CD8-positive, alpha-beta memory T cell (primary cell): ENCODE measurements around the gene PDE4A. TPM values are rescaled to one million over a fixed set of nuclear protein-coding genes. Genes with fewer than 3 reads are reported as not detected.

Experiments used
- CTCF ChIA-PET: fragments of 350-600 bp; sonication (Branson Sonifier 250); formaldehyde crosslinking; loops from one replicate; lab custom pipeline; 2021; ENCODE audit warnings: antibody characterized with exemption; lab: Charles Lee
- POLR2A ChIA-PET: fragments of 350-600 bp; sonication (Branson Sonifier 250); formaldehyde crosslinking; loops from one replicate; lab custom pipeline; 2021; ENCODE audit warnings: antibody characterized with exemption; lab: Charles Lee
- DNase-seq, 5 donors: peaks; one replicate each; pipeline versions ENCODE4 v3.0.0 to v3.0.0-alpha.2; 2020 to 2022; ENCODE audit warnings: mixed read lengths in 1 of 5
- H3K27ac ChIP-seq: one replicate; pipeline ENCODE4 v1.7.0; 2013; ENCODE audit warnings: low read depth, mild to moderate bottlenecking, low read length, moderate library complexity
- H3K27me3 ChIP-seq: 2 replicates; pipeline ENCODE4 v1.7.0; 2013; ENCODE audit warnings: low read length, mild to moderate bottlenecking; ENCODE audit not compliant: insufficient read depth, poor library complexity, severe bottlenecking
- H3K36me3 ChIP-seq: 2 replicates; pipeline ENCODE4 v1.7.0; 2013; ENCODE audit warnings: mild to moderate bottlenecking, low read length, moderate library complexity; ENCODE audit not compliant: insufficient read depth
- H3K4me1 ChIP-seq: 2 replicates; pipeline ENCODE4 v1.7.0; 2013; ENCODE audit warnings: mild to moderate bottlenecking, low read length, moderate library complexity; ENCODE audit not compliant: insufficient read depth
- H3K4me3 ChIP-seq: 2 replicates; pipeline ENCODE4 v1.7.0; 2013; ENCODE audit warnings: mild to moderate bottlenecking, low read length
- H3K9me3 ChIP-seq: 2 replicates; pipeline ENCODE4 v1.7.0; 2013; ENCODE audit warnings: mild to moderate bottlenecking, low read length
- H3K27ac Mint-ChIP-seq, 8 donors: one replicate each; pipeline ENCODE4 v1.8.0; 2020 to 2021; ENCODE audit warnings: mixed read lengths in 8 of 8, mild to moderate bottlenecking in 6 of 8, inconsistent platforms in 3 of 8, moderate library complexity in 3 of 8
- H3K27me3 Mint-ChIP-seq, 2 donors: one replicate each; pipeline ENCODE4 v1.8.0; 2020 to 2021; ENCODE audit warnings: mixed read lengths in 2 of 2, mild to moderate bottlenecking in 1 of 2, moderate library complexity in 1 of 2
- H3K36me3 Mint-ChIP-seq, 3 donors: one replicate each; pipeline ENCODE4 v1.8.0; 2020 to 2021; ENCODE audit warnings: mixed read lengths in 3 of 3, inconsistent platforms in 1 of 3, mild to moderate bottlenecking in 1 of 3
- H3K4me1 Mint-ChIP-seq, 3 donors: one replicate each; pipeline ENCODE4 v1.8.0; 2020 to 2021; ENCODE audit warnings: mixed read lengths in 3 of 3, inconsistent platforms in 1 of 3, mild to moderate bottlenecking in 1 of 3
- H3K4me3 Mint-ChIP-seq, 7 donors: one replicate each; pipeline ENCODE4 v1.8.0; 2020 to 2021; ENCODE audit warnings: mixed read lengths in 7 of 7, mild to moderate bottlenecking in 6 of 7, moderate library complexity in 4 of 7, inconsistent platforms in 2 of 7
- H3K9me3 Mint-ChIP-seq, 5 donors: one replicate each; pipeline ENCODE4 v1.8.0; 2020 to 2022; ENCODE audit warnings: mixed read lengths in 5 of 5, mild to moderate bottlenecking in 3 of 5, moderate library complexity in 2 of 5, inconsistent platforms in 1 of 5
- polyA plus RNA-seq: library from polyadenylated mRNA; unstranded; fragments of 300-500 nt; fragmentation: Illumina TruSeq; gene quantifications from one replicate; pipeline ENCODE4 v1.2.3, GENCODE V29; 2021
- total RNA-seq, 2 experiments: library from RNA; stranded (reverse); gene quantifications; one replicate each; pipeline ENCODE4 v1.2.3, GENCODE V29; 2021

Gene PDE4A
- total and polyA plus RNA-seq, 3 experiments from 2014 or later: 7.5 to 22.2 (median 21.6) TPM

DNA sequence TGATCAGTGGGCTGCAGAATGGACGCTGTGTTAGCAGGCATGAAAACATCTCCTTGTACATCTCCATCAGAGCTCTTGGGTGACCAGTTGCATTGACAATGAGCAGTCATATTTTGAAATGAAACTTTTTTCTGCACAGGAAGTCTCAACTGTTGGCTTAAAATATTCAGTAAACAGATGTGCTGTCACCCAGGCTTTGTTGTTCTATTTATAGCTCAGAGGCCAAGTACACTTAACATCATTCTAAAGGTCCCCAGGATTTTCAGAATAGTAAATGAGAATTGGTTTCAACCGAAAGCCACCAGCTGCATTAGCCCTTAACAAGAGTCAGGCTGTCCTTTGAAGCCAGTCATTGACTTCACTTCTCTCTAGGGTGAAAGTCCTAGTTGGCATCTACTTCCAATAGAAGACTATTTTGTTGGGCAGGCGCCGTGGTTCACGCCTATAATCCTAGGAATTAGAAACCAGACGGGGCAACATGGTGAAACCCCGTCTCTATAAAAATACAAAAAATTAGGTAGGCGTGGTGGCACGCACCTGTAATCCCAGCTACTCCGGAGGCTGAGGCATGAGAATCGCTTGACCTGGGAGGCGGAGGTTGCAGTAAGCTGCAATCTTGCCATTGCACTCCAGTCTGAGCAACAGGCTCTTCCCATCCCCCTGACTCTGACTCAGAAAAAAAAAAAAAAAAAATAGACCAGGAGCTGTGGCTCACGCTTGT, 7.9 kb upstream of the PDE4A start:
- POLR2A ChIA-PET: interaction anchor here (0.6 to 1.3 kb wide), 11 partner anchors 9 to 314 kb away, joined by 3 to 8 read pairs (median 3); partner anchors contain the start of gene ILF3
- no peak overlapping the region for H3K4me3 ChIP-seq
- peak in 1 of 5 donors; percentile 60 for DNase-seq
- no peaks in the 10 kb centered on the region for H3K9me3 ChIP-seq
- Mint-ChIP-seq H3K9me3 (no peaks in the 10 kb centered on the region), H3K27me3 (peaks cover 2 to 4% of the 10 kb centered on the region in 2 donors), H3K4me1 (peaks cover 56 to 71% (median 65%) of the 10 kb centered on the region in 3 donors), H3K36me3 (no peaks in the 10 kb centered on the region), H3K4me3 (peak overlapping the region; percentile 41 to 85 (median 72)), H3K27ac (peak overlapping the region; percentile 71 to 94 (median 88))
- peak overlapping the region; percentile 76 for H3K27ac ChIP-seq
- peaks cover 6% of the 10 kb centered on the region for H3K27me3 ChIP-seq
- no peaks in the 10 kb centered on the region for H3K36me3 ChIP-seq
- CTCF ChIA-PET: interaction anchor here (1.1 to 29.2 kb wide), 8 partner anchors 2 to 287 kb away, joined by 3 to 788 read pairs (median 4); partner anchors contain the start of genes CDC37, PDE4A and TYK2
- peaks cover 41% of the 10 kb centered on the region for H3K4me1 ChIP-seq

DNA sequence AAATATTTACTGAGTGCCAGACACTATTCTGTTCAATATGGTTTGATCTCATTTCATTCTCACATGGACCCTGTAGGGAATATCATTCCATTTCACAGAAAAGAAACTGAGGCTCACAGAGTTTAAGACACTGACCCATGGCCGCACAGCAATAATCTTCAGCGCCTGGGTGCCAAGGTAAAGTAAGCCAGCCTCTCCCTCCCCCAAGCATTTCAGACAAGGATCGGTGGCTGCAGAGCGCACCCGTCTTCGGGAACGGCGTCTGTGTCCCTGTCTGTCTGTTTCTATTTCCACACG, 4.3 kb upstream of the PDE4A start:
- no peaks in the 10 kb centered on the region for H3K9me3 Mint-ChIP-seq
- peaks cover 50 to 67% (median 56%) of the 10 kb centered on the region in 3 donors for H3K4me1 Mint-ChIP-seq
- peaks cover 25 to 26% of the 10 kb centered on the region in 2 donors for H3K27me3 Mint-ChIP-seq
- POLR2A ChIA-PET: interaction anchor here (0.6 to 1.5 kb wide), 5 partner anchors 9 to 305 kb away, joined by 3 to 7 read pairs (median 5); partner anchors contain the start of gene P2RY11
- Histone ChIP-seq H3K36me3 (no peaks in the 10 kb centered on the region), H3K4me1 (peaks cover 55% of the 10 kb centered on the region), H3K9me3 (no peaks in the 10 kb centered on the region), H3K4me3 (peak overlapping the region; percentile 64), H3K27ac (peak overlapping the region; percentile 71), H3K27me3 (peaks cover 35% of the 10 kb centered on the region)
- DNase-seq: no peak
- no peaks in the 10 kb centered on the region for H3K36me3 Mint-ChIP-seq
- peak overlapping the region; percentile 73 to 98 (median 92) for H3K27ac Mint-ChIP-seq
- CTCF ChIA-PET: interaction anchor here (0.6 to 29.2 kb wide), 8 partner anchors 6 to 151 kb away, joined by 3 to 788 read pairs (median 6); partner anchors contain the start of genes CDC37, ICAM1, PDE4A and RAVER1
- H3K4me3 Mint-ChIP-seq: peak overlapping the region; percentile 52 to 79 (median 71)

DNA sequence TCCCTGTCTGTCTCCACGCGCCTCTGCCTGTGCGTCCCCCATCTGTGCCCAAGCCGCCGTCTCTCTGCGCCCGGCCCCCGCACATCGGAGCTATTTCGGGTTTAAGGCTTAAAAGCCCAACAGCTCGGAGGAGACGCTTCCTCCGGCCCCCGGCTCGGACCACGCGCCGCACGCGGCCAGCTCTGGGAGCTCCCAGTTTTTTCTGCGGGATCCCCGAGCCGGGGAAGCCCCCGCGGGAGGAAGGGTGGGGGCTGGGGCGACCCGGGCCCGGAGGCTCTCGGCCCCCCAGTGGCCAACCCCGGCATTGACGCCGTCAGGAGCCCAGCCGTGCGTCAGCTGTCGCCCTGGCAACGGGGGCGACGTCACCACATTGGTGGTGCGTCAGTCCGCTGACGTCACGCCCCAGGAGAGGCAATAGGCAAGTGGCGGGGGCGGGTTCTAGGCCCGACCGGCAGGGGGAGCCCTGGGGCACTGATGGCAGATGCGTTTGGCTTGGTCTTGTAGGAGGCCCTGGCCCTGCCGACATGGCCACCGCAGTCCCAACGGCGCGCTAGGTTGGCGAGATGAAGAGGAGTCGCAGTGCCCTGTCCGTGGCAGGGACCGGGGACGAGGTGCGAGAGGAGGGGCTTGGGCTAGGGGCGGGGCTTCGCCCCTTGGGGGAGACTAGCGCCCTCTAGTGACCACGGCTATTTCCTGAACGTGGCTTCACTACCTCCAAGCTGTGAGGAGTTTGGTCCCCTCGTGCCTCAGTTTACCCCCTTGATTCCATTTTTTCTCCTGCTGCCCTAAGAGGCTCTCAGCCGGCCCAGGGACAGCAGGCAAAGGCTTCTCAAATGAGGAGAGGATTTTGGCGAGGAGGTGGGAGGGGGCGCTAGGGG, 3.7 kb upstream of the PDE4A start:
- H3K27me3 Mint-ChIP-seq: peaks cover 31 to 32% of the 10 kb centered on the region in 2 donors
- peak overlapping the region; percentile 77 to 98 (median 94) for H3K27ac Mint-ChIP-seq
- Histone ChIP-seq H3K36me3 (no peaks in the 10 kb centered on the region), H3K9me3 (no peaks in the 10 kb centered on the region), H3K4me3 (peak overlapping the region; percentile 64), H3K27ac (peak overlapping the region; percentile 71), H3K4me1 (peaks cover 60% of the 10 kb centered on the region), H3K27me3 (peaks cover 40% of the 10 kb centered on the region)
- DNase-seq: peak; percentile 96 to 100 (median 98)
- H3K4me3 Mint-ChIP-seq: peak overlapping the region; percentile 52 to 79 (median 71)
- H3K4me1 Mint-ChIP-seq: peaks cover 50 to 67% (median 56%) of the 10 kb centered on the region in 3 donors
- no peaks in the 10 kb centered on the region for H3K36me3 Mint-ChIP-seq
- ChIA-PET CTCF (interaction anchor here (0.6 to 29.2 kb wide), 9 partner anchors 7 to 151 kb away, joined by 3 to 788 read pairs (median 5); partner anchors contain the start of genes CDC37, ICAM1, PDE4A and RAVER1), POLR2A (interaction anchor here (0.6 to 2.2 kb wide), 8 partner anchors 10 to 305 kb away, joined by 3 to 14 read pairs (median 6); partner anchors contain the start of genes CDC37 and P2RY11)
- H3K9me3 Mint-ChIP-seq: no peaks in the 10 kb centered on the region

DNA sequence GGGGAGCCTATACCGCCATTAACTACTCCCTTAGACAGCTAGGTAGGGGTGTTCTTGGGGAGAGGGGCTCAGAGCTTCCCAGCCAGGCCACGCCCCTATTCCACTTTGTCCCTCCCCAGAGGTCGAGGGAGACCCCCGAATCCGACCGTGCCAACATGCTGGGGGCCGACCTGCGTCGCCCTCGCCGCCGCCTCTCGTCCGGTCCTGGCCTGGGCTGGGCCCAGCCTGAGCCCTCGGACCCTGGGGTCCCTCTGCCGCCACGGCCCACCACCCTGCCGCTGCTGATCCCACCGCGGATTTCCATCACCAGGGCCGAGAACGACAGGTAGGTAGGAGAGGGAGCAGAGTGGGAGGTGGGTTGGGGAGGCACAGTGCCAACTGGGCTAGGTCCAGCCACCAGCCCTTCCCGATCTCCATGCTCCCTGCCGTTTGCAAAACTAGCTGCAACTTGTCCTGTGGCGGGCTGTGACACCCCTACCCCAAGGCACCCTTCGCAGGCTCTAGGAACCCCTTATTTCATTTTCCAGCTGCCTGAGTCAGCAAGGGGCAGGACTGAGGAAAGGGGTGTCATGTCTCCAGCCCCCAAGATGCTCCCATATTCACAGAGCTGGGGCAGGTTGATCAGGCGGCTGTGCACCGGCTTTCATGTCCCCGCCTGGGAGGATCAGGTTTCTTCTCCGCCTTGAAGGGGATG, 2.6 kb upstream of the PDE4A start:
- H3K4me3 Mint-ChIP-seq: peak overlapping the region in 5 of 7 donors; percentile 32 to 73 (median 63)
- no peak for DNase-seq
- H3K27me3 ChIP-seq: peaks cover 51% of the 10 kb centered on the region
- H3K4me1 ChIP-seq: peaks cover 58% of the 10 kb centered on the region
- peak overlapping the region; percentile 37 to 98 (median 92) for H3K27ac Mint-ChIP-seq
- no peaks in the 10 kb centered on the region for H3K36me3 ChIP-seq
- H3K36me3 Mint-ChIP-seq: no peaks in the 10 kb centered on the region
- H3K4me1 Mint-ChIP-seq: peaks cover 46 to 65% (median 52%) of the 10 kb centered on the region in 3 donors
- H3K9me3 ChIP-seq: no peaks in the 10 kb centered on the region
- no peak overlapping the region for H3K4me3 ChIP-seq
- CTCF ChIA-PET: interaction anchor here (0.8 to 29.2 kb wide), 8 partner anchors 7 to 148 kb away, joined by 3 to 788 read pairs (median 4); partner anchors contain the start of genes CDC37, ICAM1 and PDE4A
- H3K27me3 Mint-ChIP-seq: peaks cover 41% of the 10 kb centered on the region in 2 donors
- H3K9me3 Mint-ChIP-seq: no peaks in the 10 kb centered on the region
- no peak overlapping the region for H3K27ac ChIP-seq
- POLR2A ChIA-PET: interaction anchor here (0.5 to 2.2 kb wide), 7 partner anchors 9 to 85 kb away, joined by 3 to 14 read pairs (median 6); partner anchors contain the start of genes CDC37 and KEAP1

DNA sequence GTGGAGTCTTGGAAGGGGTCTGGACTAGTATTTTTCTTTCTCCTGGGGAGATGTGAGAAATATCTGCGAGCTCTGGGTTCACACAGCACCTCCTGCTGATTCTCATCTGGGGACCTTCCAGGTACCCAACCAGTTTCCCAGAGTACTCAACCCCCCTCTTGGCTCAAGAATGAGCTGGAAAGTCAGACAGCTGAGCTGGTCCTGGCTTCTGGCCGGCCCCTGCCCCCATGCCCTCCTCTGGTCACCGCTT, 2.2 kb upstream of the PDE4A start:
- H3K9me3 Mint-ChIP-seq: no peaks in the 10 kb centered on the region
- peaks cover 45 to 61% (median 50%) of the 10 kb centered on the region in 3 donors for H3K4me1 Mint-ChIP-seq
- Histone ChIP-seq H3K27ac (peak overlapping the region; percentile 9), H3K27me3 (peaks cover 55% of the 10 kb centered on the region), H3K4me1 (peaks cover 57% of the 10 kb centered on the region), H3K4me3 (no peak overlapping the region), H3K36me3 (no peaks in the 10 kb centered on the region), H3K9me3 (no peaks in the 10 kb centered on the region)
- H3K27me3 Mint-ChIP-seq: peaks cover 41% of the 10 kb centered on the region in 2 donors
- DNase-seq: no peak
- peak overlapping the region; percentile 37 to 97 (median 84) for H3K27ac Mint-ChIP-seq
- H3K36me3 Mint-ChIP-seq: no peaks in the 10 kb centered on the region
- H3K4me3 Mint-ChIP-seq: peak overlapping the region in 5 of 7 donors; percentile 32 to 73 (median 58)
- CTCF ChIA-PET: interaction anchor here (0.8 to 29.2 kb wide), 7 partner anchors 7 to 149 kb away, joined by 3 to 788 read pairs (median 4); partner anchors contain the start of genes CDC37, ICAM1 and PDE4A
- POLR2A ChIA-PET: interaction anchor here (0.5 to 2.2 kb wide), 6 partner anchors 10 to 85 kb away, joined by 3 to 14 read pairs (median 6); partner anchors contain the start of genes CDC37 and KEAP1

DNA sequence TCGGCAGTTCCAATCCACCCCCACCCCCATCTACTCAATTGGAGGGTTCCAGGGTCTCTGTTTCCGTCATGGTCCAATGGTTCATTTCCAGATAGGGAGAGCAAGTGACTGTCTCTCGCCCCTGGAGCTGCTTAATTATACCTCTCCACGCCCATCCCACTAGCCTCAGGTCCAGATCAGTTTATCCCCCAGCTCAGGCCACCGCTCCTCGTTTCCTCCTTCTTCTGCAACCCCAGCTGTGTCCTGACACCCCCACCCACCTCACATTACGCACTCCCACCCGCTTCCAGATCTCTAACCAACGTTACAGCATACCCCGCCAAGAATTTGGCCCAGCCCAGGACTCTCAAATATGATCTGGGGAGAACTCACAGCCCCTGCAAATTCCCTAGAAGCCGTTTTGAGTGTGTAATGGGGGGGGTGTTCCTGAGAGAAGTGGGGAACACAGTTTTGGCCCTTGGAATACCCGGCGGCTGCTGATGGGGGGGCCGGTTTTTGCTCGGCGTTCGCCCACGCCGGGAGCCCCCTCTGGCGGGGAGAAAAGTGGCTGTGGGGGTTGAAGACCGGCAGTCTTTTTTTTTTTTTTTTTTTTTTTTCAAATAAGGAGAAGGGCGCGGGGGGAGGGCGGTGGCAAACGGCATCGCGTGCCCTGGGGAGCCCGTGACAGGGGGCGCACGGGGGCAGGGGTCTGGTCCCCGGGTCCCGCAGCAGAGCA, 1.7 kb upstream of the PDE4A start:
- Histone ChIP-seq H3K9me3 (no peaks in the 10 kb centered on the region), H3K4me3 (no peak overlapping the region), H3K4me1 (peaks cover 62% of the 10 kb centered on the region), H3K27me3 (peaks cover 55% of the 10 kb centered on the region), H3K27ac (peak overlapping the region; percentile 9), H3K36me3 (no peaks in the 10 kb centered on the region)
- POLR2A ChIA-PET: interaction anchor here (0.5 to 2.2 kb wide), 8 partner anchors 10 to 417 kb away, joined by 3 to 14 read pairs (median 6); partner anchors contain the start of genes CDC37, ICAM1, KEAP1 and TMED1
- no peaks in the 10 kb centered on the region for H3K36me3 Mint-ChIP-seq
- peaks cover 41% of the 10 kb centered on the region in 2 donors for H3K27me3 Mint-ChIP-seq
- H3K4me3 Mint-ChIP-seq: peak overlapping the region; percentile 34 to 76 (median 63)
- H3K27ac Mint-ChIP-seq: peak overlapping the region in 7 of 8 donors; percentile 40 to 97 (median 86)
- DNase-seq: no peak
- CTCF ChIA-PET: interaction anchor here (0.8 to 29.2 kb wide), 5 partner anchors 6 to 149 kb away, joined by 3 to 788 read pairs (median 4); partner anchors contain the start of genes CDC37, ICAM1 and PDE4A
- peaks cover 46 to 63% (median 50%) of the 10 kb centered on the region in 3 donors for H3K4me1 Mint-ChIP-seq
- no peaks in the 10 kb centered on the region for H3K9me3 Mint-ChIP-seq
